NCI-H1930 (cell line): ENCODE results near the gene RBBP8NL.

ENCODE experiments used
- DNase-seq, 2 experiments: peaks; one replicate each; lab custom pipeline; 2025; lab: John Stamatoyannopoulos, UW

Gene RBBP8NL

GRCh38 chr20:62393335-62393665, 34.0 kb downstream of the RBBP8NL start:
- no peak for DNase-seq

- no peak for DNase-seq
Observed at GRCh38 chr20:62392621-62393334, 34.6 kb downstream of the RBBP8NL start.

DNA sequence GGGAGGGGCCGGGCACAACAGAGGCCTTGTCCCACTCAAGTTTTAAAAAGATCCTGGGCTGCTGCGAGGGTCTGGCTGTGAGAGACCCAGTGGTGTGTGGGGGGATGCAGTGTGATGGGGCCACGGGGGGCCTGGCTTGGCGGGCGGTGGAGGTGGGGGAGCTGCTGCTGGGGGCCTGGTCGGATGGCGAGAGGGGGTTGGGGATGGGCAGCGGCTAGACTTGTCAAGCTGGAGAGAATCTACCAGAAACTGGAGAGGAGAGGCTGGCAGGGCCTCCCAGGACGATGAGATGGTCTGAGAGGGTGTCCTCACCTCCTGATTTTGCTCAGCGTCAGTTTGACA, 35.3 kb downstream of the RBBP8NL start:
- no peak for DNase-seq

DNA sequence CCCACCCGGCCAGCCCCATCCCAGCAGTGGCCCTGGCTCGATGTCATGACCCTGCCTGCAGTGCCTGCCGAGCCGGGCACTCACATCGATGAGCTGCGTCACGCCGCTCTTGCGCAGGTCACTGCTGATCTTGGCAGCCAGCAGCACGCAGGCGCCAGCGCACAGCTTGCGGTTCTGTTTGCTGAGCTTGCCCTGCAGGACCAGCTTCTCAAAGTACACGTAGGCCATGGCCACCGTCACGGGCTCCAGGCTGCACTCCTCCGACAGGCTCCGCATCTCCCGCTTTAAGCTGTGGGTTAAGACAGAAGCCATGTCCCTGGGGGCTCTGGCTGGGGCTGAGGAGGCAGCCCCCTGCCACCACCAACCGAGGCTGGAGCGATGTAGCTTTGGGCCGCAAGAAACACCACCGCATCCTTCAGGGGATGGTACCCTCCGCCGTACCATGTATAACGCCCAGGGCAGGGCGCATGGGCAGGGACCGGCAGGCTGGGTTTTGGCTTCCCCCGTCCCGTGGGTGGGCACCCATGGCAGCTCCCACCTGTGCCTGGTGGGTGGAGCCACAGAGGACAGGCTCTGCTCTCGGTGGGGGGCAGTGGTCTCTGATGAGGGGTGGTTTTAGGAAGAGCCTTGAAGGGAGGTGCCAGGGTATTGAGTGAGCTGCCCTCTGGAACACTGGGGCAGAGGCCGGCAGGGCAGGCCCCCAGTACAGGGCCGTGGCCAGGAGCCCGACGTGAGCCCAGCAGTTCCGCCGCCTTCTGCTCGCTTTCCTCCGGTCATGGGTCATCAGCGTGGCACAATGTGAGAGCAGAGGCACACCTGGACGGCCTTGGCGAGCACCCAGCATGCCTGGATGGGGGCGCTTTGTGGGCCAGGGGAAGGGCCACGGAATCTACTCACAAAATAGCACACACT, 35.9 kb downstream of the RBBP8NL start:
- DNase-seq, result no peak

GRCh38 chr20:62390317-62391164, 36.8 kb downstream of the RBBP8NL start:
- DNase-seq, result no peak

- DNase-seq, result no peak
Observed at GRCh38 chr20:62389601-62390087, 37.7 kb downstream of the RBBP8NL start.

DNA sequence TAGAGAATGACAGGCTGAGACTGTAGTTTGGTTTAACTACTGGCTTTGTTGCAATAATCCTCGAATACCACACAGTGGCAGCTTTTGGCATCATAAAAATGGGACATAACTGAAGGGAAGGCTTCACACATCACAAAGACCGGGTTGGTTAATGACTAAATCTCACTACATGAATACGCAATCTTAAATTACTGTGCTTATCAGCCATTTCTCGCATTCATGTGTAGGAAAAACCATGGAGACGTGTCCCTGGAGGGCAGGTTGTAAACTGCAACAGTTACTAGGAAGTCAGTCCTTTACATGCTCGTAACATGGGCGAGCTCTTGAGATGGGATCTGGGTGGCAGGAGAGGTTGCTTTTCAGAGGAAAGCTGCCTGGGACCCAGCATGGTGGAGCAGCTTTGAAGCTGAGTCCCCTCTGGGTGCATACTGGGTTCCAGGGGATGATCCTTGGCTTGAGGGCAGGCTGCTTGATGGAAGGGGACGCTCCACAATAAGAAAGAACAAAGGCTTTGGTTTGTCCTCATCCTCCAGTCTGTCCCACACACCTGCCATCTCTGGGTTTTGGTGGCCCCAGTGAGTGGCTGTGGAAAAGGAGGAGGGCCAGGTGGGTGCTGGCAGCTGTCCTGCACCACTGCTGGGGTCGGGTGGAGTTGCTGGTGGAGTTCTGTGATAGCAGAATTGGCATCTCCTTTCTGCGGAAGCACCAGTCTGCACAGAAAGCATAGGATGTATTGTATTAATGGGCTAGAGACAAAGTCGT, 38.3 kb downstream of the RBBP8NL start:
- DNase-seq, result no peak

GRCh38 chr20:62387933-62388635, 39.3 kb downstream of the RBBP8NL start:
- no peak for DNase-seq

- no peak for DNase-seq
Observed at GRCh38 chr20:62387219-62387913, 40.0 kb downstream of the RBBP8NL start.

DNA sequence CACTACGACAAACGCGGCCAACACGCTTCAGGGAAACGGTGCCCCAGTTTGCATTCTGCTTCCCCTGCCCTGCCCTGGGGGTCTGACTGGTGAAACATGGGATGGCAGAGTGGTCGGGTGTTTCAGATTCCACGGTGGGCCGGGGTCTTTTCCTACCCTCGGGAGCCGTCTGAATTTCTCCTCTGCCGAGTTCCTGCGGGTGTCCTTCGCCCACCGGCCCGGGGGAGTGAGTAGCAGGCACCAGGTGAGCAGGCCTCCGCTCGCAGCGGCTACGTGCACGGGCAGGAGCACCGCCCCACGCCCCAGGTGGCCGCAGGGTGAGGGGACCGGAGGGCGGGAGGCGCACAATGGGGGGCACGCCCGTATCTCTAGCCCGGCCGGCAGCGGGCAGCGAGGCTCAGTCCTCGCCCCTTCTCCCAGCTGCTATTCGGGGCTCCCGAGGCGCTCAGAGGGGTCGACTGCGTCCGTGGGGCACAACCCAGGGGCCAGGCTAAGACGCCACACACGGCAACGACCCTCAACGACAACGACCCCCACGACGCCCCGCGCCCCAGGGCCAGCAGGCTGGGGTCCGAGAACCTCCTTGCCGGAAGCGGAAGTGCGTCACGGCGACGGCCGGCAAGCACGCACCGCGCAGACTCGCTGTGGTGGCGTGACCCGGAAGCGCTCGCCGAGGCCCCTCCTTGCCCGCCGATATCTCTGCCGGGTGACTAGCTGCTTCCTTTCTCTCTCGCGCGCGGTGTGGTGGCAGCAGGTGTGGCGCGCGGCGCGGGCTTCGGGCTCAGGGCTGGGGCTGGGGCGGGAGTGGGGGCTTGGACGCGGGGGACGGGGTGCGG, 40.7 kb downstream of the RBBP8NL start, which contains the start of gene RPS21:
Gene RPS21 (plus strand): TSS at position 721 of the 836 bp plus-strand sequence. CDS start 236 bp downstream, outside the sequence.
- peak; percentile 91 to 94 for DNase-seq

- peak; percentile 78 to 82 for DNase-seq
Observed at GRCh38 chr20:62382306-62383198, 44.8 kb downstream of the RBBP8NL start.

DNA sequence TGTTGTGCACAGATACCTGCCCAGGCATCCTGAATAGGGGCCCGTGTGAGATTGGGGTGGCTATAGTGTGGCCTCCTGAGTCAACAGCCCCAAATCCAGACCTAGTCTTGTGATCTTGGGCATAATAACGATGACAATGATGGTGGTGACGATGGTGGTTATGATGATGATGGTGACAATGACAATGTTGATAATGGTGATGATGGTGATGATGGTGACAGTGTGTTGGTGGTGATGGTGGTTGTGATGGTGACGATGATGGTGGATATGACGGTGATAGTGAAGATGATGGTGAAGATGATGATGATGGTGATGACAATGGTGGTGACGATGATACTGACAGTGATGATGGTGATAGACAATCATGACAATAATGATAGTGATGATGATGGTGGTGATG, 45.5 kb downstream of the RBBP8NL start:
- no peak for DNase-seq

DNA sequence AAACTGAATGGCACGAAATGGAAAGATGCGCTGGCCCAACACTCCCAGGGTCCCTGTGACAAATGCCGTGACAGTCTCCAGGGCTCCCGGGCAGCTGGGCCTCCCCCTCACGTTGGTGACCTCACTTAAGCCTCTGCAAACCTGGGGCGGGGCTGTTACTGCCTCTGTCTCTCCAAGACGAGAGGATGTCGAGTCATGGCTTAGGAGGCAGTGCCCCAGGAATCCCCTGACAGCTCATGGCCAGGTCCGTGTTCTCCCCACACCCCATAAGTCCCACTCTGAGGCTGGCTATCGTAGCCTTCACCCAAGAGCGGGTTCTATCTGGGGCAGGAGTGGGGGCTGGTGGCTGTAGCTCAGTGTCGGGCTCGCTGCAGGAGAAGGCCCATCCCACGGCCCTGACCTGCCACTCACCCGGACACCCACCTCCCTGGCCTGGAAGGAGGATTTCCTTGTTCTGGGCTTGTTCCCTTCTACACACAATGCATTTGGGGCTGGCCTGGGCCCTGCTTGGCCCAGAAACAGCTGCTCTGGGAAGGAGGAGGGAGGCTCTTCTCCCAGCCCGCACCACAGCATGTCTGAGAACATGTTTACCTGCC, 46.0 kb downstream of the RBBP8NL start:
- no peak for DNase-seq

DNA sequence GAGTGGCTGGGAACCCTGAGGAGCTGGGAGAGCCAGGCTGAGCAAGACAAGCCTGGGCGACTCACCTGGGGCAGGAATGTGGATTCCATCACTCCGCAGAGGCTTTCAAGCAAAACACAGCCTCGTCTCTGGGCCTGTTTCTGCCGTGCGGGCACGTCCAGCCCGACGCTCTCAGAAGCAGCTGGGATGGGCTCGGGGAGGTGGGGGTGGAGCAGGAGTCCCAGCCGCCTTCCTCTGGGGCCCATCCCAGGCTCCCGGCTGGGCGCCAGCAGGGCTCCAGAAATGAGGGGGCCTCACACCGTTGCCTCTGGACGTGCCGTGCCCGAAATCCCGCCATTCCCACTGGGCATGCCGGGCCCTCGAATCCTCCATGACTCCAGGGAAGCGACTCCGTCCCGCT, 49.1 kb downstream of the RBBP8NL start:
- DNase-seq, result no peak

- no peak for DNase-seq
Observed at GRCh38 chr20:62377615-62378178, 49.6 kb downstream of the RBBP8NL start.

DNA sequence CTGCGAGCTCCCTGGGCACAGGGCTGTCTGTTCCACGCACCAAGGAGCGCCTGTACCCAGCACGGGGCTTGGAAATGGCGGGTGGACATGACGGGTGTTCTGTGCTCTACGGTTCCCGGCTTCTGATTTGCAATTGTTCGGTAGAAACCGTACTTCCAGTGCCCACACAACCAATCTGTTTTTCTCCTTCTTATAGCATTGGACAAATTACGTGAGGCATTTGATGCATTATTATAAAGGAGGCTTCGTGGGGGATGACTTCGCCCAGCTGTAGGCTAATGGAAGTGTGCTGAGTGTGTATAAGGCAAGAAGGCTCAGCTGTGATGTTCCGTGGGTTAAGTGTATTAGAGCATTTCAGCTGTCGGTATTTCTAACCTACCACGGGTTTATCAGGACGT, 50.3 kb downstream of the RBBP8NL start:
- DNase-seq, result no peak
